ENCODE results near the gene UBE2QL1. TPM values are rescaled to one million over a fixed set of nuclear protein-coding genes. Genes with fewer than 3 reads are reported as not detected.

The UBE2QL1 gene
- total RNA-seq, 2 donors from 2014 or later: 0.33 to 0.78 TPM

GRCh38 chr5:6468870-6469269 lies 20.2 kb downstream of the UBE2QL1 start:
- Histone ChIP-seq H3K27me3 (no peaks in the 10 kb centered on the region), H3K27ac (no peak overlapping the region), H3K36me3 (replicated peaks in 1 of 2; ENCODE audit: insufficient read depth in 1 of 2, low read depth in 2 of 2) (no peaks in the 10 kb centered on the region), H3K4me1 (peaks cover 20% of the 10 kb centered on the region), H3K4me3 (no peak overlapping the region), H3K9me3 (no peaks in the 10 kb centered on the region)
- WGBS, 2 donors: 80 to 84% methylated on average over 8 of the region's 8 CpGs
- TF ChIP-seq CTCF (IDR thresholded peaks at IDR 0.05): no peak
- TF ChIP-seq POLR2A (IDR thresholded peaks at IDR 0.05): no peak
- no peak for ATAC-seq
- no peak for DNase-seq
- intact Hi-C loops (cut with DNase I): no loop called here

DNA sequence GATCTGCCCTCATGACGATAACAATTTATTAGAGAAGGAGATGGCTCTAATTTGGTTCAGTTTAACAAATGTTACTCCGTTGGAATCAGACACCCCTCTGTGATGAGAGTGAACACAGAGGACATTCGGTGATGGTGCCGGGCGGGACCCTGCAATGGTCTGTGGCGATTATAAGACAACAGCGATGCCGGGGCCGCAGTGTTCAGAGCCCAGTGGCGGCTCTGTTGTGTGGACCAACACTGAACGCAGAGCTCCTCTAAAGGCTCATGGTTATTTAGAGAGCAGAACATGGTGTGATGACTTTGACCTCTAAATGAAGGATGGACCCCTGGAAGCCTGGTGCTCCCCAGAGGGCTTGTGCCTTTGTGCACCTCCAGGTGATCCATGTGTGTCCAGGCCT lies 21.2 kb downstream of the UBE2QL1 start:
- intact Hi-C loops (cut with DNase I): no loop called here
- ATAC-seq (no peak), DNase-seq (no peak)
- Histone ChIP-seq H3K4me1 (peaks cover 20% of the 10 kb centered on the region), H3K4me3 (no peak overlapping the region), H3K36me3 (replicated peaks in 1 of 2; ENCODE audit: insufficient read depth in 1 of 2, low read depth in 2 of 2) (no peaks in the 10 kb centered on the region), H3K27ac (no peak overlapping the region), H3K9me3 (no peaks in the 10 kb centered on the region), H3K27me3 (no peaks in the 10 kb centered on the region)
- 94 to 95% methylated on average over 11 of the region's 11 CpGs for WGBS, 2 donors
- TF ChIP-seq POLR2A (IDR thresholded peaks at IDR 0.05) (no peak), CTCF (IDR thresholded peaks at IDR 0.05) (no peak)

GRCh38 chr5:6470672-6471071 lies 22.0 kb downstream of the UBE2QL1 start:
- Histone ChIP-seq H3K4me3 (no peak overlapping the region), H3K4me1 (peaks cover 20% of the 10 kb centered on the region), H3K36me3 (replicated peaks in 1 of 2; ENCODE audit: insufficient read depth in 1 of 2, low read depth in 2 of 2) (no peaks in the 10 kb centered on the region), H3K27me3 (no peaks in the 10 kb centered on the region), H3K9me3 (no peaks in the 10 kb centered on the region), H3K27ac (no peak overlapping the region)
- WGBS, 2 donors: 86 to 98% methylated on average over 4 of the region's 4 CpGs
- intact Hi-C loops (cut with DNase I): no loop called here
- TF ChIP-seq CTCF (IDR thresholded peaks at IDR 0.05) (no peak), POLR2A (IDR thresholded peaks at IDR 0.05) (no peak)
- no peak for ATAC-seq
- DNase-seq: no peak

DNA sequence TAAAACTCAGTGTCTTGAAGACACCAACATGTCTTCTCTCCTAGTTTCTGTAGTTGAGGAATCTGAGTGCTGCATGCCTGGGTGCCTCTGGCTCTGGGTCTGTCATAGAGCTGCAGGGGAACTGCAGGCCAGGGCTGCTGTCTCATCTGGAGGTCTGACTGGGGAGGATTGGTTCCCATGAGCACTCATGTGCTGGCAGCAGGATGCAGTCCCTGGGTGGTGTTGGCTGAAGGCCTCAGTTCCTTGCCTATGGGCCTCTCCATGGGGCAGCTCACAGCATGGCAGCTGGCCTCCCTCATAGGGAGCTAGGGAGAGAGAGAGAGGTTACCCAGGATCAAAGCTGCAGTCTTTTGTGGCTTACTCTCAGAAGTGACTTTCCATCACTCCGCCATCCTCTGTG lies 22.6 kb downstream of the UBE2QL1 start:
- Histone ChIP-seq H3K4me1 (peaks cover 20% of the 10 kb centered on the region), H3K36me3 (replicated peaks in 1 of 2; ENCODE audit: insufficient read depth in 1 of 2, low read depth in 2 of 2) (no peaks in the 10 kb centered on the region), H3K27ac (no peak overlapping the region), H3K4me3 (no peak overlapping the region), H3K27me3 (no peaks in the 10 kb centered on the region), H3K9me3 (no peaks in the 10 kb centered on the region)
- DNase-seq (no peak), ATAC-seq (no peak)
- 95 to 100% methylated on average over 1 of the region's 1 CpG for WGBS, 2 donors
- no peak for TF ChIP-seq CTCF (IDR thresholded peaks at IDR 0.05)
- no peak for TF ChIP-seq POLR2A (IDR thresholded peaks at IDR 0.05)
- intact Hi-C loops (cut with DNase I): no loop called here

DNA sequence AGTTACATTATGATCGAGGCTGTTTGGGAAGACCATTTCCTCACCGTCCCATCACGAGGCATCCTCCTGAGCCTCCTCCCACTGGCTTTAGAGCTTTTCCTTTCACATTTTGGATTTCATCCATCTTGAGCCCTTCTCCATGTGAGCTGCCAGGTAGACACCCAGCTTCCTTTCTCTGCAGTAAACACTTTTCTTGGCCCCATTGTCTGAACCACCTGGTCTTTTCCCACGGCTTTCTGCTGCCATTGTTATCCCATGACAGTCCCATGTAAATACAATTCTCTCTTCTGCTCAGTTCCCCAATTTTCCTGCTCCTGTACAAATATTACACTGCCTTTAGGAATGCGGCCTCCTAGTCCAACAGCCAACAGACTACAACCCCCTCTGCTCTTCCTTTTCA lies 24.1 kb downstream of the UBE2QL1 start:
- H3K4me3 ChIP-seq: no peak overlapping the region
- H3K36me3 ChIP-seq (replicated peaks in 1 of 2; ENCODE audit: insufficient read depth in 1 of 2, low read depth in 2 of 2): no peaks in the 10 kb centered on the region
- peaks cover 20% of the 10 kb centered on the region for H3K4me1 ChIP-seq
- no peaks in the 10 kb centered on the region for H3K27me3 ChIP-seq
- 24 to 31% methylated on average over 5 of the region's 5 CpGs for WGBS, 2 donors
- no peaks in the 10 kb centered on the region for H3K9me3 ChIP-seq
- TF ChIP-seq CTCF (IDR thresholded peaks at IDR 0.05): no peak
- TF ChIP-seq POLR2A (IDR thresholded peaks at IDR 0.05): no peak
- peak; percentile 95 for ATAC-seq
- intact Hi-C loops (cut with DNase I): no loop called here
- peak overlapping the region in 3 of 4 donors; percentile 31 to 72 (median 66) for H3K27ac ChIP-seq
- peak; percentile 90 to 91 (median 91) for DNase-seq

All from body of pancreas (tissue), 4 donors.